ENCODE measurements around the gene TOE1.
"Not testable (repeated sequence)": the region's sequence is repeated elsewhere in the genome, so short reads cannot be mapped to it uniquely, and the experiment has no call there.

The TOE1 gene

DNA sequence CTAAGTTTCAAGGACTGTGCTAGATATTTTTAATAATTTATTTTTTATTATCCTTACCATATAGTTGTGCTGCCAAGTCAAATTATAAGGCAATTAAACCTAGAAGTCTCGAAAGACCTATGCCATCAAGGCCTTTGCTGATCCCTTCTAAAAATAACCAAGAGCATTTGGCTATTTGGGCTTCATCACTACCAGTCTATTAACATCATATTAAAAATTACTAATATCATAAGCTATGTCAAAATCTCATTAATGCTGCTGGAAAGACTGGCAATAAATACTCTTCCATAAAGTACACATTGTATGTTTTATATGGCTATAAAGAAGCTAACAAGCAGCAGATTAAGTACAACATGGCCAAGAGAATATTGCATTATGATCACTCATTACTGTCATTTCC, 43.2 kb downstream of the TOE1 start:
- no peak for DNase-seq
- in situ Hi-C loops (cut with HindIII; ENCODE audit: low pct_ligation_motif_present, low pct_unique_long_range_greater_than_20kb, low sequenced_read_pairs): no loop called here

DNA sequence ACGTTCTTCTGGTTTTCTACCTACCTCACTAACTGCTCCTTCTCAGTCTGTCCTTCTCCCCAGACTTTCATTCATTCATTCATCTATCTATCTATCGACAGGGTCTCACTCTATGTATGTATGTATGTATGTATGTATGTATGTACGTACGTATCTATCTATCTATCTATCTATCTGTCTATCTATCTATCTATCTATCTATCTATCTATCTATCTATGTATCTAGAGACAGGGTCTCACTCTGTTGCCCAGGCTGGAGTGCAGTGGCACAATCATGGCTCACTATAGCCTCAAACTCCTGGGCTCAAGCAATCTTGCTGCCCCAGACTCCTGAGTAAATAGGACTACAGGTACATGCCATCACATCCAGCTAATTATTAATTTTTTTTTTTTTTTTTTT, 44.2 kb downstream of the TOE1 start:
- in situ Hi-C loops (cut with HindIII; ENCODE audit: low pct_ligation_motif_present, low pct_unique_long_range_greater_than_20kb, low sequenced_read_pairs); DNase-seq: not testable (repeated sequence)

DNA sequence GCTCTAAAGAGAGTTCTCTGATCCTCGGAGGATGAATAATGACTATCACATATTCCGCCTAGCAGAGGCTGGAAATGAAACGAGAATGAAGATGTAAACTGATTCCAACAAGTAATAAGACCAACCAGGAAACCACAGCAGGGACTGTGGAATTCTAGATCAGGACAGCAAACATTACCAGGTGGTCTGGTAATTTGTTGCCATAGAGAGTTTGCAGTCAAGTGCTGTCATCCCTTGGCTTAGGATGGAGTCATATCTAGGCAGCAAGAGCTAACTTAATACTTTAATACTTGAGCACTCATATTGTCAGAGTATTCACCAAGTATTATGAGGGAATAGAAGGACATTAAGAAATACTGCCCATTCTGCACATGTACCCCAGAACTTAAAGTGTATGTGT, 45.3 kb downstream of the TOE1 start:
- DNase-seq: no peak
- in situ Hi-C loops (cut with HindIII; ENCODE audit: low pct_ligation_motif_present, low pct_unique_long_range_greater_than_20kb, low sequenced_read_pairs): no loop called here

DNA sequence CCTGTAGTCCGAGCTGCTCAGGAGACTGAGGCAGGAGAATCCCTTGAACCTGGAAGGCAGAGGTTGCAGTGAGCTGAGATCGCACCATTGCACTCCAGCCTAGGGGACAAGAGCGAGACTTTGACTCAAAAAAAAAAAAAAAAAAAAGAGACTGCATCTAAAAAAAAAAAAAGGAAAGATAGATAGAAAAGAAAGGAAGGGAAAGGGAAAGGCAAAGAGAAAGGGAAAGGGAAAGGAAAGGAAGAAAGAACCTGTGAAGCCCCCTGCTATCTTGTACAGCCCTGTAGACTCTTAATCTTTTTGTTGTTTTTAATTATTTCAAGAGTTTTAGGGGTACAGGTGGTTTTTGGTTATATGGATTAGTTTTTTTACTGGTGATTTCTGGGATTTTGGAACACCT, 46.2 kb downstream of the TOE1 start:
- in situ Hi-C loops (cut with HindIII; ENCODE audit: low pct_ligation_motif_present, low pct_unique_long_range_greater_than_20kb, low sequenced_read_pairs): no loop called here
- DNase-seq: no peak
